GM12864 (cell line): ENCODE measurements around the gene RPL7L1.

Source experiments
- DNase-seq: peaks from one replicate; pipeline ENCODE4 v3.0.0-alpha.2; 2011; ENCODE audit warnings: low read depth
- H3K4me3 ChIP-seq: 2 replicates; pipeline ENCODE4 v1.5.1; 2011; ENCODE audit warnings: mild to moderate bottlenecking, low read depth, low read length, control low read depth
- CTCF ChIP-seq: IDR thresholded peaks from 2 replicates; pipeline ENCODE4 v1.5.1; 2011; ENCODE audit warnings: low read depth, mild to moderate bottlenecking, moderate library complexity, low read length, control low read depth, inconsistent platforms; ENCODE audit errors: missing control alignments

Gene RPL7L1

GRCh38 chr6:42879372-42880239 lies at the start of gene RPL7L1:
Gene RPL7L1 (plus strand): TSS chr6:42879616. CDS start chr6:42879911, 295 bp downstream.
- TF ChIP-seq CTCF, result peak; percentile 14
- DNase-seq, result peak; percentile 75

GRCh38 chr6:42831237-42831636 lies 48.2 kb upstream of the RPL7L1 start:
- no peak for DNase-seq
- TF ChIP-seq CTCF, result no peak
- H3K4me3 ChIP-seq, result no peak overlapping the region

More at GRCh38 chr6:42879372-42880239, at the start of gene RPL7L1:
- peak within 1 kb of the TSS; percentile 82 for H3K4me3 ChIP-seq

GRCh38 chr6:42834056-42834455 lies 45.4 kb upstream of the RPL7L1 start:
- no peak for TF ChIP-seq CTCF
- DNase-seq, result no peak

GRCh38 chr6:42841844-42842584 lies 37.4 kb upstream of the RPL7L1 start:
- no peak for TF ChIP-seq CTCF
- no peak overlapping the region for H3K4me3 ChIP-seq
- DNase-seq, result no peak

More at GRCh38 chr6:42834056-42834455, 45.4 kb upstream of the RPL7L1 start:
- H3K4me3 ChIP-seq, result no peak overlapping the region

- DNase-seq, result no peak
- TF ChIP-seq CTCF, result no peak
- no peak overlapping the region for H3K4me3 ChIP-seq
These were observed 34.1 kb upstream of the RPL7L1 start for GRCh38 chr6:42845327-42845694.

- no peak for DNase-seq
- H3K4me3 ChIP-seq, result no peak overlapping the region
These were observed 32.9 kb upstream of the RPL7L1 start for GRCh38 chr6:42846505-42846904.

More at GRCh38 chr6:42846505-42846904, 32.9 kb upstream of the RPL7L1 start:
- no peak for TF ChIP-seq CTCF
